K562 (cell line): ENCODE data around the gene CHST14. TPM values are rescaled to one million over a fixed set of nuclear protein-coding genes. Genes with fewer than 3 reads are reported as not detected.
A peak's percentile ranks its signal among the peaks of the same experiment; 100 is the strongest.

Experiments used
- ATAC-seq: fragments of 200-7000 bp; cut with Tn5 transposase; 3 replicates; pipeline ENCODE4 v1.9.1; 2020; ENCODE audit warnings: moderate library complexity
- BruUV-seq: library from RNA; stranded (reverse); fragments of 400-500 nt; replicated peaks from 2 replicates; lab custom pipeline; 2021; lab: Mats Ljungman, UMichigan
- CTCF ChIA-PET: fragments of 300-600 bp; formaldehyde crosslinking; extraction: SDS; loops from one replicate; lab custom pipeline; 2021; ENCODE audit warnings: low intra/inter-chr PET ratio; lab: Yijun Ruan, JAX
- POLR2A ChIA-PET: fragments of 300-600, 350-650 bp; sonication (Branson Sonifier 250); formaldehyde crosslinking; extraction: SDS; loops from one replicate; lab custom pipeline; 2021; ENCODE audit warnings: antibody characterized with exemption, inconsistent platforms; lab: Yijun Ruan, JAX
- DNase-seq, 4 experiments: peaks; one replicate each; pipeline versions ENCODE4 v3.0.0 to v3.0.0-alpha.2; 2011 to 2018; ENCODE audit warnings: low spot score in 3 of 4, mixed read lengths in 3 of 4; ENCODE audit errors: extremely low read depth in 1 of 4
- FAIRE-seq: peaks from 2 replicates; lab custom pipeline; 2011; peaks lifted over from hg19 to GRCh38; lab: Jason Lieb, UNC
- H2AFZ ChIP-seq: 2 replicates; pipeline ENCODE4 v1.6.0; 2011; ENCODE audit warnings: low read depth, low read length, control low read depth, inconsistent platforms
- H3K27ac ChIP-seq: fragments of 200-600 bp; 3 replicates; pipeline ENCODE4 v1.8.0; 2011; ENCODE audit warnings: low read depth, mild to moderate bottlenecking, control low read depth, inconsistent platforms, low read length, moderate library complexity, mixed read lengths; ENCODE audit errors: extremely low read depth
- H3K27me3 ChIP-seq, 2 experiments: fragments of 300-600 bp in 1 of 2; 2 replicates in 1 of 2; 3 replicates in 1 of 2; pipeline versions ENCODE4 v1.6.0 to v1.8.0; 2011; ENCODE audit warnings: inconsistent platforms in 2 of 2, low read length in 2 of 2, mild to moderate bottlenecking in 1 of 2, mixed read lengths in 1 of 2, moderate library complexity in 1 of 2; ENCODE audit not compliant: control insufficient read depth in 2 of 2, insufficient read depth in 2 of 2
- H3K36me3 ChIP-seq: fragments of 300-600 bp; 3 replicates; pipeline ENCODE4 v1.8.0; 2011; ENCODE audit warnings: mild to moderate bottlenecking, low read length, inconsistent platforms; ENCODE audit not compliant: control insufficient read depth, insufficient read depth
- H3K4me1 ChIP-seq, 2 experiments: fragments of 200-600 bp in 1 of 2; replicated peaks in 1 of 2; 2 replicates in 1 of 2; 3 replicates in 1 of 2; pipeline versions ENCODE4 v1.5.1 to v1.8.0; 2011; ENCODE audit warnings: inconsistent platforms in 2 of 2, low read length in 2 of 2, mild to moderate bottlenecking in 1 of 2, mixed read lengths in 1 of 2, moderate library complexity in 1 of 2; ENCODE audit not compliant: control insufficient read depth in 2 of 2, insufficient read depth in 2 of 2
- H3K4me2 ChIP-seq: 2 replicates; pipeline ENCODE4 v1.6.1; 2011; ENCODE audit warnings: low read length, control low read depth, inconsistent platforms, mixed read lengths; ENCODE audit not compliant: insufficient read depth
- H3K4me3 ChIP-seq: fragments of 200-600 bp; sonication (generic), shearing (Covaris generic); 2 replicates; pipeline ENCODE4 v1.5.1; 2016; ENCODE audit warnings: control low read depth, inconsistent platforms
- H3K79me2 ChIP-seq: fragments of 200-600 bp; 3 replicates; pipeline ENCODE4 v1.8.0; 2011; ENCODE audit warnings: low read length, inconsistent platforms; ENCODE audit not compliant: control insufficient read depth, insufficient read depth
- H3K9ac ChIP-seq, 2 experiments: 2 replicates each; pipeline versions ENCODE4 v1.6.0 to v1.6.1; 2011; ENCODE audit warnings: low read depth in 2 of 2, low read length in 2 of 2, control low read depth in 1 of 2, inconsistent platforms in 1 of 2, mild to moderate bottlenecking in 1 of 2, mixed read lengths in 1 of 2; ENCODE audit not compliant: insufficient read depth in 1 of 2
- H3K9me1 ChIP-seq: one replicate; pipeline ENCODE4 v1.6.0; 2011; ENCODE audit warnings: inconsistent platforms, mild to moderate bottlenecking, low read length, moderate library complexity; ENCODE audit not compliant: control insufficient read depth, insufficient read depth
- H3K9me3 ChIP-seq: replicated peaks from 2 replicates; pipeline ENCODE4 v1.5.1; 2011; ENCODE audit warnings: low read depth, low read length, inconsistent platforms; ENCODE audit not compliant: control insufficient read depth, insufficient read depth
- H4K20me1 ChIP-seq: replicated peaks from 2 replicates; pipeline ENCODE4 v1.6.1; 2011; ENCODE audit warnings: low read length, inconsistent platforms, mixed read lengths; ENCODE audit not compliant: control insufficient read depth, insufficient read depth
- ERF ChIP-seq: fragments of 450-650 bp; formaldehyde crosslinking; IDR thresholded peaks from 2 replicates; pipeline ENCODE4 v1.4.0; 2020; ENCODE audit warnings: mild to moderate bottlenecking, mixed read lengths
- GTF3C2 ChIP-seq: IDR thresholded peaks from 3 replicates; pipeline ENCODE4 v1.6.1; 2011; ENCODE audit warnings: borderline replicate concordance, mild to moderate bottlenecking, moderate library complexity; ENCODE audit not compliant: insufficient read length; ENCODE audit errors: extremely low read depth
- HCFC1 ChIP-seq: IDR thresholded peaks from 2 replicates; pipeline ENCODE4 v1.6.1; 2012; ENCODE audit warnings: low read depth, low read length, improper control_type of control experiment
- SRSF7 ChIP-seq: fragments of 200-400 bp; formaldehyde crosslinking; optimal IDR thresholded peaks from 2 replicates; pipeline ENCODE3; 2017; ENCODE audit warnings: mild to moderate bottlenecking, low read depth, low read length
- ZBTB40 ChIP-seq, 2 experiments: fragments of 450-650 bp in 1 of 2; sonication (generic) in 1 of 2; formaldehyde crosslinking in 1 of 2; IDR thresholded peaks; 2 replicates each; pipeline versions ENCODE4 v1.7.1 to v1.9.0; 2016 to 2022; ENCODE audit warnings: inconsistent platforms in 1 of 2, mild to moderate bottlenecking in 1 of 2, missing genetic modification reagents in 1 of 2
- ZZZ3 ChIP-seq: fragments of 450-650 bp; IDR thresholded peaks from 2 replicates; pipeline ENCODE4 v1.6.1; 2016; ENCODE audit warnings: antibody characterized with exemption, mild to moderate bottlenecking, moderate library complexity
- WGBS: fragments of 100-300 bp; shearing (Covaris generic); methylation state at CpG from one replicate; pipeline ENCODE4 v1.1.6; 2016; ENCODE audit warnings: low coverage, mixed read lengths; ENCODE audit not compliant: insufficient coverage; ENCODE audit errors: missing lambda C conversion rate; 5-methylcytosine and 5-hydroxymethylcytosine counted together
- in situ Hi-C: fragments of 300-500 bp; cut with MboI; formaldehyde crosslinking; loops from 4 replicates; pipeline ENCODE4 v1.15.0; 2018; ENCODE audit warnings: inconsistent platforms, mixed read lengths
- intact Hi-C: fragments of 100-400 bp; cut with micrococcal nuclease; formaldehyde crosslinking; loops from 2 replicates; pipeline ENCODE4 v1.14.2; 2022
- polyA plus RNA-seq, 8 experiments: library from polyadenylated mRNA; depleted of rRNA in 4 of 8; stranded (reverse) in 5 of 8; unstranded in 3 of 8; fragments of >200 nt; fragmentation: Nextera tagmentation in 2 of 8; fragmentation: Illumina TruSeq in 1 of 8; extraction: Ambion mirVana in 2 of 8; extraction: Trizol in 1 of 8; gene quantifications; 2 replicates each; pipeline versions ENCODE4 v1.2.1 to v1.2.3, GENCODE V29; 2011 to 2014; ENCODE audit warnings: inconsistent platforms in 1 of 8, missing spikeins in 1 of 8
- total RNA-seq, 7 experiments: library from RNA; depleted of rRNA in 6 of 7; stranded (reverse); fragments of >200 nt in 6 of 7; fragmentation: Illumina TruSeq in 2 of 7; extraction: Trizol in 2 of 7; gene quantifications; 2 replicates each; pipeline versions ENCODE4 v1.2.1 to v1.2.3, GENCODE V29; 2011 to 2021; ENCODE audit warnings: low replicate concordance in 1 of 7
- TF ChIP-seq, protein P1 (sequence below): fragments of 450-650 bp; formaldehyde crosslinking; IDR thresholded peaks from 2 replicates; pipeline ENCODE4 v1.4.0; 2020; ENCODE audit warnings: mild to moderate bottlenecking

The CHST14 gene
- total and polyA plus RNA-seq, 9 of the 15 experiments (the other 6 are each of a cell fraction or from before 2014, with no cell fraction given) = 1.6 to 12.1 (median 4.5) TPM

GRCh38 chr15:40493089-40493840 is 22.5 kb downstream of the CHST14 start:
- no peaks in the 10 kb centered on the region for H3K9me1 ChIP-seq
- no peaks in the 10 kb centered on the region for H3K36me3 ChIP-seq
- no peaks in the 10 kb centered on the region for H3K79me2 ChIP-seq
- FAIRE-seq = peak; percentile 71
- H3K27ac ChIP-seq = no peak overlapping the region
- H3K9me3 ChIP-seq = no peaks in the 10 kb centered on the region
- H3K27me3 ChIP-seq = no peaks in the 10 kb centered on the region; a peak in 1 of 5 replicates
- ChIA-PET CTCF (no interaction called here), POLR2A (interaction anchor here (0.5 to 1.6 kb wide), 4 partner anchors 9 to 51 kb away, joined by 3 read pairs; no protein-coding TSS in a partner anchor)
- no peak overlapping the region for H3K9ac ChIP-seq
- WGBS = 43% methylated on average over 8 of the region's 8 CpGs
- peak overlapping the region; percentile 49 for H2AFZ ChIP-seq
- in situ Hi-C loops = no loop called here
- DNase-seq = no peak
- no peak for ATAC-seq
- no TSS peak for BruUV-seq
- intact Hi-C loops = no loop called here
- no peaks in the 10 kb centered on the region for H4K20me1 ChIP-seq
- H3K4me3 ChIP-seq = no peak overlapping the region
- H3K4me2 ChIP-seq = no peak overlapping the region; the same call in none of the 2 replicates
- peaks cover 2 to 4% of the 10 kb centered on the region in 2 experiments; a peak in 4 of 5 replicates for H3K4me1 ChIP-seq
- TF ChIP-seq HCFC1 (no peak), ERF (CRISPR knock-in tag) (no peak), GTF3C2 (no peak), ZBTB40 (IDR thresholded peaks at IDR 0.05) (no peak), ZBTB40 (CRISPR knock-in tag; IDR thresholded peaks at IDR 0.05) (no peak), SRSF7 (no peak), ZZZ3 (no peak)
- TF ChIP-seq, protein P1, sequence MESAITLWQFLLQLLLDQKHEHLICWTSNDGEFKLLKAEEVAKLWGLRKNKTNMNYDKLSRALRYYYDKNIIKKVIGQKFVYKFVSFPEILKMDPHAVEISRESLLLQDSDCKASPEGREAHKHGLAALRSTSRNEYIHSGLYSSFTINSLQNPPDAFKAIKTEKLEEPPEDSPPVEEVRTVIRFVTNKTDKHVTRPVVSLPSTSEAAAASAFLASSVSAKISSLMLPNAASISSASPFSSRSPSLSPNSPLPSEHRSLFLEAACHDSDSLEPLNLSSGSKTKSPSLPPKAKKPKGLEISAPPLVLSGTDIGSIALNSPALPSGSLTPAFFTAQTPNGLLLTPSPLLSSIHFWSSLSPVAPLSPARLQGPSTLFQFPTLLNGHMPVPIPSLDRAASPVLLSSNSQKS (CRISPR knock-in tag) = no peak
